LHCN-M2 (cell line): Measurements from ENCODE around the gene HES1. TPM values are rescaled to one million over a fixed set of nuclear protein-coding genes. Genes with fewer than 3 reads are reported as not detected.

ENCODE experiments used
- DNase-seq: peaks from one replicate; pipeline ENCODE4 v3.0.0-alpha.2; 2012; ENCODE audit warnings: low read depth
- total RNA-seq: library from RNA; depleted of rRNA; stranded (reverse); fragments of >200 nt; gene quantifications from 2 replicates; pipeline ENCODE4 v1.2.3, GENCODE V29; 2014

Gene HES1
- total RNA-seq, 1 experiment from 2014 or later, result 0.52 TPM

DNA sequence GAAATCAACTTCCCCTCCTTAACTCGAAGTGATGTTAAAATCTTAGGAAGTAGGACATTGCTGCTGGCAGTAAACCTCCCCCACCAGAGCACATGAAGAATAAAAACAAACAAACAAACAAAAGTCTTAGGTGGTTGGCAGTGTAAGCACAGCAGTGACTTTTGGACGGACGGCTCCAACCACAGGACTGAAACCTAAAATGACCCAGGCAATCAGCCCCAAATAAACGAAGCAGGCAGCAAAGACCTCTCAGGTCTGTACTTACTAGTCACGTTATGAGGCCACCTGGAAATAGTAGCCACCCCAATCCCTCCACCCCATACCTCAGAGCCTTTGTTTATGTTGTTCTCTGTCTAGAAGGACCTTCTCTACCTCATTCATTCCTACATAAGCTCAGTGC lies 33.5 kb upstream of the HES1 start:
- no peak for DNase-seq

GRCh38 chr3:194103505-194103904 lies 32.4 kb upstream of the HES1 start:
- DNase-seq, result no peak

GRCh38 chr3:194103983-194104751 lies 31.8 kb upstream of the HES1 start:
- DNase-seq, result no peak

- no peak for DNase-seq
These were observed 30.7 kb upstream of the HES1 start for GRCh38 chr3:194105292-194105691.

DNA sequence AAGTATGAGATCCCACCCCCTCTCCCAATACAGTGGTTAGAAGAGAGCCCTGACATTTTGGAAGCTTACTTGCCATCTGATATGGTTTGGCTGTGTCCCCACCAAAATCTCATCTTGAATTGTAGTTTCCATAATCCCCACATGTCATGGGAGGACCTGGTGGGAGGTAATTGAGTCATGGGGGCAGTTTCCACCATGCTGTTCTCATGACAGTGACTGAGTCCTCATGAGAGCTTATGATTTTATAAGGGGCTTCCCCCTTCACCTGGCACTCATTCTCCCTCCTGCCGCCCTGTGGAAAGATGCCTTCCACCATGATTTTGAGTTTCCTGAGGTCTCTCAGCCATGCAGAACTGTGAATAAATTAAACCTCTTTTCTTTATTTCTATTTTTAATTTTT lies 28.8 kb upstream of the HES1 start:
- DNase-seq, result no peak

DNA sequence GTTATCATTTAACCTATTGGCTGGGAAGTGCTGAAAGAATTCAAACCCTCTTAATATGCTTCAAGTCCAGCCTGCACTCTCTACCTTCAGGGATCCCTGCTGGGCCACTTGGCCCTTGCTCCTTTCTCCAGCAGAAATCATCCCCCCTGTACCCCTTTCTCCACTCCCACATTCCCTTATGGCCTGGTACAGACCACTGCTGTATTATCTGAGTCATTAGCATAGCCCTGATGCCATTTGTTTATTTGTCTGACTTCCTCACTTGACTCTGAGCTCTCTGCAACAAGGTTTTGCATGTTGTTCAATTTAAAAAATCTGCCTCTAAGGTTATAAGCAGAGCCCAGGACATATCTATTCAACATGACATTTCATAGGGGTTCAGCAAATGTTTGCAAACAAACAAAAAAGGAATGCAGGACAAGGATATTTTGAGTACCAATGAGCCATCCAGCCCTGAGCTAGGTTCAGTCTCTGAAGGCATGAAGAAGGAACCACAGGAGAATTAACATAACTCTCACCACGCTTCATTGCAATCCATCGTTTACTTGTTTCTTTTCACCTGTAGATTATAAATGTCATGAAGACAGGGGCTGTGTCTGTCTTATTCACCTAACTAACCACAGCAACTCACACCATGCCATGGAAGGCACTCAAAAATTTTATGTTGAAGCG lies 26.6 kb upstream of the HES1 start:
- DNase-seq, result no peak

- DNase-seq, result no peak
These were observed 25.5 kb upstream of the HES1 start for GRCh38 chr3:194110483-194110882.

DNA sequence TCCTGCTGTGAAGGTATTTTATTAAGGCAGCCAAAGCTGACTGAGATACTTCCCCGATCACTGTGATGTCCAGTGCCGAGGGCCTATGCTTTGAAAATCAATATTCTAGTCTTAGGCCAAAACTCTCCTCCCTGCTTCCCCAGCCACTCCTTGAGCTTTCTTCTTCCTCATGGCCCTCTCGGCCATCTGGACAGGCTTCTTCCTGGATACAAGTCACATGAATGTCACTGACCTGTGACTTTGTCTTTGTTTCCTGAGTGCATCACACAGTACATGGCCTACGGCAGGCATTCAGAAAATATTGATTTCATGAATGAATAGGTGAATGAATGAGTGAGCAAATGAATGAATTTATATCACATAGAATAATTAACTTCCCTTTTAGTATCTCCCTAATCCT lies 24.6 kb upstream of the HES1 start:
- no peak for DNase-seq

DNA sequence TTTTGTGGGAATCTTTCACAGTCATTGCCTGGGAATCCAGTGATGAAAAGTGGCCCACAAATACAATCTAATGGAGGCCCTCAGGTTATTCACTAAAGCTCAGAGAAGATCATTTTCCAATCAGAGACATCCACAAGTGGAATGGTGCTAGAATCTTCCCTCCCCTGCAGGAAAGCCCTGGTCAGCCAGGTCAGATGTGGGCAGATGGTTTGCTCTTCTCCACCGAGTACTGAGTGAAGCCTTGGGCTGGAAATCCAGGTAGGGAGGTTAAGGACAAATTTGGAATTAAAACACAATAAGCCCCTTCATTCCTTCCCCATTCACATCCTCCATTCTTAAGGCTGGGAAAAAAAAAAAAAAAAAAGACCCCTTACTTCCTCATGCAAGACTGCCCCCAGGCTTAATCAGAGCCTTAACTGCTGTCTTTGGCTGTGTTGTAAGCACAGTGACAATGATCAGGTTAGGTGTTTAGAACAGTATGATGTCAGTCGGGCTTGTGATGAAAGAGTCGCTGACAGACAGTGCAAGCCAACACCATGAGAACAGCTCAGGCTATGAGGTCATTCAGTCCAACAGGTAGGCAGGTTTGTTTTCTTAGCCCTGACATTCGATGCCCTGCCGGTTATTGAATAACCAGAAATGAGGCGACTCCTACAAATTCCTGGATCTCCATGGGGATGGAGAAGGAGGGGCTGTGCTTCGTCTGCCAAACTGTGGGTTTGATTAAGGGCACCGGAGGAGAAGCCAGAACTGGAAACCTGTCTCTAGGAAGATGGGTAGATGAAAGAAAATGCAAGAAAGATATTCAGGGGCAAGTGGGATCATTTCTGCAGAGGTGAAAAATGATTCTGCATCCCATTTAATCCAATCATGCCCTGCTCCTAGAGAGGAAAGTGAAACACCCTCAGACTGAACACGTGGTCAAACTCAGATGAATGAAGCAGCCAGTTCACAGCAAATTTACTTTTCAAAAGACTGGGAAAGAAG lies 23.5 kb upstream of the HES1 start:
- no peak for DNase-seq

- no peak for DNase-seq
These were observed 21.8 kb upstream of the HES1 start for GRCh38 chr3:194114123-194114522.

DNA sequence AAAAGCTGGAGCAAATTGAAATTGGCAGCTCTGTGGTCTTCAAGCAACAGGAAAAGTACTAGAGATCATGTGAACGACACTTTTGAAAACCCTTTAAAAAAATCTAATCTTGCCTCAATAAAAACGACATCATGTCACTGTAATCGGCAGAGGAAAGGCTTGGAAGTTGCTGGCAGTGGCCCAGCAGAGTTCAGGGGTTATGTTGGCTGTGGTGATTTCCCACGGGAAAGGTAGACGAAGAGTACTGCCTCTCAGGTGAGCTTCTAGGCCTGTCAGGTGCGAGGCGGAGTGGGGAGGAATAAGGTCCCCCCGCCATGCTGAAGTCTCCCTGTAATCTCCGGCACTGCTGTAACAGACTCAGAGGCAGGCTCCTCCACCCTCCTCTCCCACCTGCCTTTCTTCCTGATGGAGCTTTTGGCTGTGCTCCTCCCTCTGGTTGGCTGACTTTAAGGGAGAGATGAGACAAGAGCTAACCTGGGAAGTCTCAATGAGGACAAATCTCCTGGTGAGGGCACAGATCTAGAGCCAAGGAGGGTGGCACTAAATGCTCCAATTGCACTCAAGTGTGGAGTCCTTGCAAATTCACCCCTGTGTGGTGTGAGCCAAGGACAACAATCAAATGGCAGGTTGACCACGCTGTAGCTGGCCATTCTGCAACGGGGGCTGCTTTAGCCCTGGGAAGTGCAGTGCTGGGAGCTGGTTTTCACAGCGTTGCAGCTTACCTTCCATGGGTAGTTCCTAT lies 18.7 kb upstream of the HES1 start:
- DNase-seq, result no peak

GRCh38 chr3:194118920-194119319 lies 17.0 kb upstream of the HES1 start:
- DNase-seq, result no peak

DNA sequence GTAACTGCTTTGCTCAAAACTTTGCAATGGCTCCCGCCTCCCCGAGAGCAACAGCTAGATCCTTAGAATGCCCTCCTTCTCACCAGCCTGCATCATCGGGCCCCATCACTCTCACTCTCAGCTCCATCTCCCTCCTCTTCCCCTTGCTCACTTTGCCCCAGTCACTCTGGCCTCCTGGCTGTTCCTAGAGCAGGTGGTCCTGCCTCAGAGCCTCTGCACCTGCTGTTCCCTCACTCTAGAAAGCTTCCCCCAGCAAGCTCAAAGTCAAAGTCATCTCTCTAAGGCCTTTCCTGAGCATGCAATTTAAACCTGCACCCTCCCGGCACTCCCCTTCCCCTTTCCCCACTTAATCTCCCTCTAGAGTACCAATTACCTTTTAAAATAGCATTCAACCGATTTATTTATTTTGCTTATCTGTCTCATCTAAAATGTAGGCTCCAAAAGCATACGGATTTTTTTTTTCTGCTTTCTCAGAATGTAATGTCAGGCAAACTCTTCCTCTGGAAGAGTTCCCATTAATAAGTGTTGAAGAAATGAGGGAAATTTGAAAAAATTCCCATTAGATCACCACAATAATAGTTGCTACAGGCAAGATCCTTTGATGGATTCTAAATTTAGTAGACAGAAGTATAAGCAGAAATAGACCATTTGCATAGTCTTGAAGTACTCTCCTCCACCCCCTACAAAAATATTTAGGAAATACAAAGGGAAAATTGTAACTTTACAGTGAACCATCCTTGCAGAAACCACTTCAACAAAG lies 15.9 kb upstream of the HES1 start:
- no peak for DNase-seq

DNA sequence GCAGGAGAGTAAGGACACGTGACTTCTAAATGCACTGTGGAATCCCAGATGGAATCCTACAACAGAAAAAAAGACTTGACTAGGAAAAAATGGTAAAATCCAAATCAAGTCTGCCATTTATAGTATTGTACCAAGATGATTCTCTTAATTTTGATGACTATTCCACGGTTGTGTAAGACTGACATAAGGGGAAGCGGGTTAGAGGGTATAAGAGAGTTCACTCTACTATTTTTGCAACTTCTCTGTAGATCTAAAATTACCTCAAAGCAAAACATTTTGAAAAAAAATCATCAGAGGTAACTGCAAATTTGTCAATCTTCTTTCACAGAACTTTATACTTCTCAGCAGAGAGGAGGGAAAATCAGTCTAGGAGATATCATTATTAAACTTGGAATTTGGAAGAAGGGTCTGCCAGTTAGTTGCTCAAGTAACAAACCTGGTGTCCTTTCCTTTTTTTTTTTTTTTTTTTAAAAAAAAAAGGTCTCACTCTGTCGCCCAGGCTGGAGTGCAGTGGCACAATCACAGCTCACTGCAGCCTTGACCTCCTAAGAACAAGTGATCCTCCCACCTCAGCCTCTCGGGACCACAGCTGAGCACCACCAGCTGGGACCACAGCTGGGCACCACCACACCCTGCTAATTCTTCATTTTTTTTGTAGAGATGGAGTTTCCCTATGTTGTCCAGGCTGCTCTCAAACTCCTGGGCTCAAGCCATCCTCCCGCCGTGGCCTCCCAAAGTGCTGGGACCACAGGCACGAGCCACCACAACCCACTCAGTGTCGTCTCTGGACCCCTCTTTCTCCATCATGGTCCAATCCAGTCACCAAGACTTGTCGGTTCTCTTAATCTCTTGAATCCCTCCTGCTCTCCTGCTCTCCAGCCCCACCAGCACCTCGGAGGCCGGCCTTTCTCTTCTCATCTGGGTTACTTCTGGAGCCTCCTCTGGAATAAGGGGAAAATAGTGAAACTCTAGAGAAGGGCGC lies 14.9 kb upstream of the HES1 start:
- DNase-seq, result no peak

DNA sequence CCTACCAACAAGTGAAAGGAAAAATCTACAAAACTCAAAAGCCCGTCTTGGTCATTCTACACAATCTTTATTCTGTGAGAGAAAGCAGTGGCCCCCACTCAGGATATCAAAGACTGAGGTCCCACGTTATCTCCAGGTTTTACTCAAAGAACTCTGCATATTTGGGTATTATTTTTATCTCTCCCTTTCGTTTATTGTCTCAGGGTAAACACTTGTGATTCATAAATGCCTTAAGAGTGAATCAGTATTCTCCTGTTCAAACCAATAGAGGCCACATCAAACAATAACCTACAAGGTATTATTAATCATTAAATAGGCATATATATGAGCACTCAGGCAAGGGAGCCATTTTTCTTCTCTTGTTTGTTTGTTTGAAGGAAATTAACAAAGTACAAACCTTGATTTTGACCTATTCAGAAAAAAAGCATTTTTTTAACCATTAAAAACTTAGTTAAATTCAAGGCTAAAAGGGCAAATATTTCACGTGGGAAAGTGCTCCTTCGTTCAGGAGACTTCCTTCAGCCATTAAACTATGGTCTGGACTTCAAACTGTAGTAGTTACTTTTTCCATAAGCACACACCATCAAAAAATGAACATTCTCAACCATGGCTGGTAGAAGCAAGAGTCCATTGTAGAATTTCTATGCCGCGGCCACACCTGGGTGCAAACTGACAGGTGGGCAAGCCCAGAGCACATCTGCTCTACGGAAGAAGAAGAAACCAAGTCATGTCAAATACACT lies 13.9 kb upstream of the HES1 start:
- no peak for DNase-seq

GRCh38 chr3:194123726-194124125 lies 12.2 kb upstream of the HES1 start:
- no peak for DNase-seq

DNA sequence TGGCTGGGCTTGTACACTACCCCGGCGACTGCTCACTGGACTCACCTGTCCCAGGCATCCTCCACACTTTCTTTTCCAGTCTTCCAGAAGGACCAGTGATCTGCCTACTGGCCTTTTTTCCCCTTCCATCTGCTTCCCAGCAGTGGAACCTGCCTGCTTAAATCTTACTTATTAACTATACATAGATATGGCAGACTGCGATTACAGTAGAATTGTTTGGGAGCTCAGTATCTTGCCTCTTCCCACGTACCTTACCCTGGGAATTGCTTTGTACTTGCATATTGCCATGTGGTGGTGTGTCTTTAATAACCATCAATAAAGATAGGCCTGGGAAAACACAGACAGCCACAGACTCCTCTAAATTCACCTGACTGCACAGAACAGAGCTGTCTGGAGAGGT lies 11.8 kb upstream of the HES1 start:
- no peak for DNase-seq

DNA sequence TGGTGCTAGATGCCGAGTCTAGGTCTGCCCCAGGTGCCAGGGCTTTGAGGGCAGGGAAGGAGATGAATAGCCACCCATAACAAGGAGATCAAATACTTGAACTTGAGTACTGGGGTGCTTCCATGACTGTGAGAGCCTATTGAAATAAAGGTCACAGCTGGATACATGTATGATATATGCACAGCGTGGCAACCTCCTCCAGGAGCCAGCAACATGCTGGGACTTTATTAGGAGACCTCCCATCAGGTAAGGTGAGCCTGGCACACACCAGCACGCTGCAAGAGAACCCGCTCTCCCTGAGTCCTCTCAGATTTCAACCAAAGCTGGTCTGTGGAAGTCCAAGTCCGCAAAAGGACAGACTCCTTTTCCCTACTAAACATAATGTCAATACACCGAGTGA lies 10.5 kb upstream of the HES1 start:
- DNase-seq, result no peak

DNA sequence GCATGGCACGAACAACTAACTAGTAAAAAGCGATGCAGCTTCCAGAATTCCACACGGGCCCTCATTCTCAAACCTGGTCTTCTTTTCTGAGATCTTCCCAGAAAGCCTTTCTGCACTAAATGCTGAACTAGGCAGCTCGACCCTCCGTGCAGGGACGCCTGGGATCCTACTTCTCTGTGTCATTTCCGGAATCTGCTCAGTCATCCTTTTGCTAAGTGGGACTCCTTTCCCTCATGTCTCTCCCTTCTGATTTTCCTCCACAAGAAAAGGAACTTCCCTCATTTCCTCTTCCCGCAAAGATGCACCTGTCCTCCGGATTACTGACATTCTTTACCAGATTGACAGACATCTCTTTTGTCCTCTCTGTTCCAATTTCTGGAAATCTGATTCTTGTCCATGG lies 9.2 kb upstream of the HES1 start:
- no peak for DNase-seq
